OCI-LY3 (cell line): ENCODE data around the gene PLOD2.

ENCODE experiments used
- CTCF ChIP-seq: fragments of 200-600, 300-600 bp; sonication (generic); IDR thresholded peaks from 2 replicates; pipeline ENCODE4 v1.5.1; 2014; ENCODE audit warnings: antibody characterized with exemption, low read length, low read depth
- EZH2phosphoT487 ChIP-seq: fragments of 200-600 bp; shearing (Covaris generic); IDR thresholded peaks from 2 replicates; pipeline ENCODE4 v1.6.1; 2018; ENCODE audit warnings: antibody characterized with exemption, mixed run types, low read depth

GRCh38 chr3:146187334-146187950, 26.5 kb upstream of the PLOD2 start:
- TF ChIP-seq CTCF, result peak; percentile 75
- TF ChIP-seq EZH2phosphoT487, result no peak
